HG03039 (cell line): Measurements from ENCODE around the gene PDE4D.
"Not testable (repeated sequence)": the region's sequence is repeated elsewhere in the genome, so short reads cannot be mapped to it uniquely, and the experiment has no call there.

Experiments
- ATAC-seq: cut with Tn5 transposase; IDR thresholded peaks from one replicate; pipeline ENCODE4 v1.9.1; 2021; ENCODE audit warnings: mild to moderate bottlenecking, moderate library complexity; ENCODE audit not compliant: unreplicated experiment

Gene PDE4D

GRCh38 chr5:59587489-59588337 is 305.8 kb downstream of the PDE4D start:
- ATAC-seq, result no peak

GRCh38 chr5:59586841-59587240 is 306.7 kb downstream of the PDE4D start:
- ATAC-seq, result no peak

GRCh38 chr5:59584858-59585846 is 308.4 kb downstream of the PDE4D start:
- ATAC-seq, result no peak

GRCh38 chr5:59583810-59584562 is 309.5 kb downstream of the PDE4D start:
- no peak for ATAC-seq

- no peak for ATAC-seq
These were observed 310.2 kb downstream of the PDE4D start for GRCh38 chr5:59583151-59583809.

GRCh38 chr5:59582746-59583145 is 310.8 kb downstream of the PDE4D start:
- ATAC-seq, result no peak

GRCh38 chr5:59579824-59580167 is 313.7 kb downstream of the PDE4D start:
- no peak for ATAC-seq

GRCh38 chr5:59579101-59579823 is 314.3 kb downstream of the PDE4D start:
- no peak for ATAC-seq

GRCh38 chr5:59577485-59577884 is 316.0 kb downstream of the PDE4D start:
- ATAC-seq, result no peak

GRCh38 chr5:59575648-59576445 is 317.7 kb downstream of the PDE4D start:
- no peak for ATAC-seq

- not testable (repeated sequence) for ATAC-seq
These were observed 320.0 kb downstream of the PDE4D start for GRCh38 chr5:59573509-59573908.

GRCh38 chr5:59571067-59571466 is 322.5 kb downstream of the PDE4D start:
- no peak for ATAC-seq

- no peak for ATAC-seq
These were observed 323.8 kb downstream of the PDE4D start for GRCh38 chr5:59569608-59570334.

- no peak for ATAC-seq
These were observed 324.4 kb downstream of the PDE4D start for GRCh38 chr5:59569158-59569557.

GRCh38 chr5:59568161-59568560 is 325.4 kb downstream of the PDE4D start:
- no peak for ATAC-seq

- ATAC-seq, result no peak
These were observed 328.0 kb downstream of the PDE4D start for GRCh38 chr5:59565551-59565950.

GRCh38 chr5:59564895-59565294 is 328.6 kb downstream of the PDE4D start:
- no peak for ATAC-seq

GRCh38 chr5:59562756-59563389 is 330.7 kb downstream of the PDE4D start:
- ATAC-seq, result peak; percentile 83
